Measurements from ENCODE around the gene SNCB. TPM values are rescaled to one million over a fixed set of nuclear protein-coding genes. Genes with fewer than 3 reads are reported as not detected.

SNCB gene
- total RNA-seq, 2 donors from 2014 or later: not detected

DNA sequence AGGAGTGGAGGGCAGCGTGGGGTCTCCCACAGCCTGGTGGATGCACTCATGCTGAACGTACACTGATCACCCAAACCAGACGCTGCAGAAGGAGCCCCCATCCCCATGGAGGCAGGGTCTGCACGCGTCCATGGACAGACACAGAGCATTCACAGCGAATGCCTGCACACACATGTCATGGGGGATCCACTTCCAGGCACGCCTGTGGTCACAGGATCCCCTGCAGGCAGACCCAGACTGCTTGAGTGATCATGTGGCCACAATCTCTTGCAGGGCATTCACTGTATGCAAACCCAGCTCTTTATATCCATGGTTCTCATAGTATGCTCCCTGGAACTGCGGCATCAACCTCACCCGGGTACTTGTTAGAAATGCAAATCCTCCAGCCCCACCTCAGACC, 5.4 kb downstream of the SNCB start:
- no peak overlapping the region for H3K4me3 ChIP-seq
- no peaks in the 10 kb centered on the region for H3K36me3 ChIP-seq
- H3K9me3 ChIP-seq: no peaks in the 10 kb centered on the region
- peaks cover 58% of the 10 kb centered on the region for H3K27me3 ChIP-seq
- intact Hi-C loops (cut with DNase I): no loop called here
- TF ChIP-seq, protein P1, sequence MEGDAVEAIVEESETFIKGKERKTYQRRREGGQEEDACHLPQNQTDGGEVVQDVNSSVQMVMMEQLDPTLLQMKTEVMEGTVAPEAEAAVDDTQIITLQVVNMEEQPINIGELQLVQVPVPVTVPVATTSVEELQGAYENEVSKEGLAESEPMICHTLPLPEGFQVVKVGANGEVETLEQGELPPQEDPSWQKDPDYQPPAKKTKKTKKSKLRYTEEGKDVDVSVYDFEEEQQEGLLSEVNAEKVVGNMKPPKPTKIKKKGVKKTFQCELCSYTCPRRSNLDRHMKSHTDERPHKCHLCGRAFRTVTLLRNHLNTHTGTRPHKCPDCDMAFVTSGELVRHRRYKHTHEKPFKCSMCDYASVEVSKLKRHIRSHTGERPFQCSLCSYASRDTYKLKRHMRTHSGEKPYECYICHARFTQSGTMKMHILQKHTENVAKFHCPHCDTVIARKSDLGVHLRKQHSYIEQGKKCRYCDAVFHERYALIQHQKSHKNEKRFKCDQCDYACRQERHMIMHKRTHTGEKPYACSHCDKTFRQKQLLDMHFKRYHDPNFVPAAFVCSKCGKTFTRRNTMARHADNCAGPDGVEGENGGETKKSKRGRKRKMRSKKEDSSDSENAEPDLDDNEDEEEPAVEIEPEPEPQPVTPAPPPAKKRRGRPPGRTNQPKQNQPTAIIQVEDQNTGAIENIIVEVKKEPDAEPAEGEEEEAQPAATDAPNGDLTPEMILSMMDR (IDR thresholded peaks at IDR 0.05): no peak
- peaks cover 4% of the 10 kb centered on the region for H3K4me1 ChIP-seq
- no peak for DNase-seq
- H3K27ac ChIP-seq: no peak overlapping the region
- no peak overlapping the region for H3K9ac ChIP-seq (ENCODE audit: low read depth in 2 of 2, low read length in 2 of 2)

DNA sequence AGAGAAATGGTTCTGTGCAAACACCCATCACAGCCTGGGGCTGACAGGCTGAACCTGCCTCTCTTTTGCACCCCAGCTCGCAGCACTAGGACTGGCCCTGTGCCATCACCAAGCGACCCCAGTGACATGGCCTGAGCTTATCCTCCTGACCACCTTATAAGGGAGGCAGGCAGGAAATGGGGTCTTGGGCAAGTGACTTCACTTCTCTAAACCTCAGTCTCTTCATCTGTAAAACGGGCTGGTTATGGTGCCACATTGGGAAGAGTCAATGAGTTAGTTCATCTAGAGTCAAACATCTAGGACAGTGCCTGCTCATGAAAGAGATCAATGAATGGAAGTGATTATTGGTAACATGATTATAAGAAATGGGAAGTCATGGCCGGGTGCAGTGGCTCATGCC, 6.2 kb downstream of the SNCB start:
- TF ChIP-seq, protein P1 (IDR thresholded peaks at IDR 0.05): no peak
- no peak for DNase-seq
- no peaks in the 10 kb centered on the region for H3K9me3 ChIP-seq
- H3K27ac ChIP-seq: no peak overlapping the region
- no peaks in the 10 kb centered on the region for H3K36me3 ChIP-seq
- peaks cover 58% of the 10 kb centered on the region for H3K27me3 ChIP-seq
- H3K4me1 ChIP-seq: no peaks in the 10 kb centered on the region
- H3K4me3 ChIP-seq: no peak overlapping the region
- H3K9ac ChIP-seq (ENCODE audit: low read depth in 2 of 2, low read length in 2 of 2): no peak overlapping the region
- intact Hi-C loops (cut with DNase I): no loop called here

DNA sequence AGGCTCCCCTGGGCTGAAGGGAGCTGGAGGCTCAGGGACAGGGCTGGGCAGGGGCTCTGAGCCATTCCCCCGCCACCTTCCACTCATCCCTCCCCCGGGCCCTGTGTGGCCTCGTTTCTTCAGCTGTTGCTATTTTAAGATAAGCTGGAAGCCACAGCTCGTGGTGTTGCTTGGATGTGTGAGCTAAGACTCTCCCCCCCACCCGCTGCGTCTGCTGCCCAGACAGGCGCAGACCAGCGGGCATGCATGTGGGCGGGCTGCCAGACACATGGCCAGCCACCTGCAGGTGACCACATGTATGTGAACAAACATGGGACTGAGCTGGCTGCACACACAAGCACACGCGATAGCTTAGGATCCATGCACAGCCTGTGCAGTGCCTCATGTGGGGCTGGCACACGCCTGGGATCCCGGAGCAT, 8.7 kb downstream of the SNCB start:
- Histone ChIP-seq H3K27me3 (peaks cover 44% of the 10 kb centered on the region), H3K36me3 (no peaks in the 10 kb centered on the region), H3K4me1 (no peaks in the 10 kb centered on the region), H3K27ac (no peak overlapping the region), H3K9ac (ENCODE audit: low read depth in 2 of 2, low read length in 2 of 2) (no peak overlapping the region), H3K9me3 (no peaks in the 10 kb centered on the region), H3K4me3 (no peak overlapping the region)
- TF ChIP-seq, protein P1 (IDR thresholded peaks at IDR 0.05): no peak
- no peak for DNase-seq
- intact Hi-C loops (cut with DNase I): no loop called here

DNA sequence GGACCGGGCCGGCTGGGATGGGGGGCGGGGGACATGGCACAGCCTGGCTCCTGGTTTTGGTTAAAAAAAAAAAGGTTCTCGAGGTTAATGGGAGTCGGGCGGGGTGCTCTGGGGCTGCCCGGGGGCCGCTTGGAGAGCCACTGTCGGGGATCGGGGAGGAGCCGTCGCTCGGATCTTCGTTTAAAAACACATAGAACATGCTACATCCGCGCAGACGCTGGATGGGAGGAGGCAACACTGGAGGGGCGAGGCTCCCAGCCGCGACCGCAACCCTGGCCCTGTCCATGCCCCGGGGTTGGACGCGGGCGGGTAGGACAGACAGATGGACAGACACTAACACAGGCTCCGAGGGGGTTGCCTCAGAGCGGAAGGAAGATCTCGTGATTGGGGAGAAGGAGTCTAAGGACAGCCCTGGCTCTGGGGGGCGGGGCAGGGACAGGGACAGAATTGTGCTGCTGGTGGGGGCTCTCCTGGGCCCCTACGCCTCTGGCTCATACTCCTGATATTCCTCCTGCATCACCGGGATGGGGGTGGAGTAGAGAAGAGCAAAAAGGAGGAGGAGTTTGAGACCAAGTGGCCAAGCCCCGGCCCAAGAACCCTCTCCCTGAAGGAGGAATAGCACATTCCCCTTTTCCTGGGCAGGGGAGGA, 9.9 kb downstream of the SNCB start:
- TF ChIP-seq, protein P1 (IDR thresholded peaks at IDR 0.05): no peak
- H3K9ac ChIP-seq (ENCODE audit: low read depth in 2 of 2, low read length in 2 of 2): no peak overlapping the region
- H3K27me3 ChIP-seq: peaks cover 36% of the 10 kb centered on the region
- H3K27ac ChIP-seq: no peak overlapping the region
- no peaks in the 10 kb centered on the region for H3K9me3 ChIP-seq
- H3K4me1 ChIP-seq: no peaks in the 10 kb centered on the region
- H3K36me3 ChIP-seq: no peaks in the 10 kb centered on the region
- no peak overlapping the region for H3K4me3 ChIP-seq
- no peak for DNase-seq
- intact Hi-C loops (cut with DNase I): no loop called here

DNA sequence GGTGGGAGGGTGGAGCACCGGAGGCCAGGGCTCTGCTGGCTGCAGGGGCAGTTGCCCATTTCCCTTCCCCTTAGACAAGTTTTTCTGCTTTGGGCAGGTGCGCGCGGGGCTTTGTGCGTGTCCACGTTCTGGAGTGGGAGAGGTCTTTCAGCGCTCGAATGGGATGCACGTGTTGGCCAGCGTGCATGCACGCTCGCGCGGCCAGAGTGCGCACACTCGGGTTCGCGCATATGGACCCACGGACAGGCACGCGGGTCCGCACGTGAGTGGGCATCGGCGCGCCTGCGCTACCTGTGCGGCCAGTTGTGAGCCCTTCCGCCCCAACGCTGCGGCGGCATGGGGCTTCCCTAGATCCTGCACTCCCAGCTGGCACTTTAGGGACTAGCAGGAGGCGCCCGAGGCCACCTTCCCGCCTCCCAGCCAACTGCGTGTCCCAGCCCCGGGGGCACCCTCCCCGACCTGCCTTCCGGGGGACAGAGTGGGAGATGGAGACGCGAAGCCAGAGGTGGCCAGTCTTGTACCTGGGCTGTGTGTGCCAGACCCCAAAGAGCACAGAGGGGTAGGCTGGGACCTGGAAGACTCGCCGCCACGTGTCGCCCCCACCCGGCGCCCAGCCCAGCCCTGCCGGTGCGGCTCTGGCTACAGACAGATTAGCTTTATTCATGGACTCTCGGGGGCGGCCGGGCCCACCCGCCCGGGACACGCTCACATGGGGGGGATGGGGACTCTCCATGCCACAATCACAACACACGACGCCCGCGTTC, 10.6 kb downstream of the SNCB start:
- TF ChIP-seq, protein P1 (IDR thresholded peaks at IDR 0.05): no peak
- H3K27ac ChIP-seq: no peak overlapping the region
- no peak overlapping the region for H3K4me3 ChIP-seq
- H3K9ac ChIP-seq (ENCODE audit: low read depth in 2 of 2, low read length in 2 of 2): no peak overlapping the region
- intact Hi-C loops (cut with DNase I): no loop called here
- peaks cover 29% of the 10 kb centered on the region for H3K27me3 ChIP-seq
- DNase-seq: no peak
- H3K9me3 ChIP-seq: no peaks in the 10 kb centered on the region
- no peaks in the 10 kb centered on the region for H3K36me3 ChIP-seq
- no peaks in the 10 kb centered on the region for H3K4me1 ChIP-seq

All from colonic mucosa (tissue), 4 donors.